Renal cortical epithelial cell (primary cell): Measurements from ENCODE around the gene KLC3. TPM values are rescaled to one million over a fixed set of nuclear protein-coding genes. Genes with fewer than 3 reads are reported as not detected.

Experiments
- DNase-seq: peaks from one replicate; pipeline ENCODE4 v3.0.0-alpha.2; 2011; ENCODE audit warnings: low read depth
- total RNA-seq: library from RNA; depleted of rRNA; stranded (reverse); fragments of >200 nt; gene quantifications from 2 replicates; pipeline ENCODE4 v1.2.3, GENCODE V29; 2014

KLC3 gene
- total RNA-seq, 1 donor from 2014 or later: 1.3 TPM

GRCh38 chr19:45348367-45349125 is 8.0 kb downstream of the KLC3 start:
- no peak for DNase-seq

DNA sequence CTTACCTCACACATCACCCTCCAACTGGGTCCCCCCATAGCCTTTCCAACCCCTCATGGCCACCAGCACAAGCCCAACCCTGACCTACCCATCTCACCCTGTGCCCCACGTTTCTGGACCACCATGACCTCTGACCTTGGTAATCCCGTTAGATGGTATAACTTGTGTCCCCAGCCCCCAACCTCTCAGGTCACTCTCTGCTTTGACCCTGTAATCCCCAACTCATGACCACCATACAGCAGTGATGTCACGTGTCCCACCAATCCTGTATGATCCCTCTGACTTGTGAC is 8.5 kb downstream of the KLC3 start:
- no peak for DNase-seq

GRCh38 chr19:45349430-45349941 is 8.9 kb downstream of the KLC3 start:
- no peak for DNase-seq

GRCh38 chr19:45350477-45351058 is 10.0 kb downstream of the KLC3 start:
- no peak for DNase-seq

DNA sequence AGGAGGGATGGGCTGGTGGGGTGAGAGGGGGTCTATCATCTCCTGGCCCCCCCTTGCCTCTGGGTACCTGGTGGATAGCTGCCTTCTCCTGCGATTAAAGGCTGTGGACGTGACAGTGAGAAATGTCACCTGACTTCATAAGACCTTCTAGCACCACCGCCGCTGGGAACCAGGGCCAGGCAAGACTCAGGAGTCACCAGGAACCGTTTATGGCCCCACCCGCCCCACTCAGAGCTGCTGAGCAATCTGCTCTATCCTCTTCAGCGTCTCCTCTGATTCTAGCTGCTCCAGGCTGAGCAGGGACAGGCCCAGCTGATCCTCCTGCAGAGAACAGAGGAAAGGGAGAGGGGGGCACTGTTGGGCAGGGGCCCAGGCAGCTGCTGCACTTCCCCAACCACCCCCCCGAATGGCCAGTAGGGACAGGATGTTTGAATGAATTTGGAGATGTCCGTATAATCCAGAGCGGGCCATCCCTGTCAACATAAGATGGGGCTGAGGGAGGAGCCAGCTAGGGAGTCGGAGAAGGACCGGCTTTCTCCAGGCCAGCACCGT is 10.9 kb downstream of the KLC3 start:
- no peak for DNase-seq

DNA sequence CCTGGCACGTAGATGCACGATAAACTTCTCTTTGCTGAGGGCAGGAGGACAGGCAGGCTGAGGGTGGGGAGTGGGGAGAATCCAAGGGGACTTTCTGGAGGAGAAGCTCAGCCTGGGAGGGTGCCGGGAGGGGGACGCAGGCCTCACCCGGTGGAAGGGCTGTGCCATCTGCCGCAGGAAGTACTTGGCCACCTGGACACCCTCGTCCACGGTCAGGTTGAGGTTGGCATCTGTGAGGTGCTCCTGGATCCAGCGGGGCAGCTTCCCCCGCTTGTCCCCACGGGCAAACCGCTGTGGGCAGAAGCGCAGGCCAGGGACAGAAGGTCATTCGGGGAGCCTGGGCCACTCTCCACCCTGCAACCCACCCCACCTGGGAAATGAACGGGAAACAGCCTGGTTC is 11.5 kb downstream of the KLC3 start:
- no peak for DNase-seq

DNA sequence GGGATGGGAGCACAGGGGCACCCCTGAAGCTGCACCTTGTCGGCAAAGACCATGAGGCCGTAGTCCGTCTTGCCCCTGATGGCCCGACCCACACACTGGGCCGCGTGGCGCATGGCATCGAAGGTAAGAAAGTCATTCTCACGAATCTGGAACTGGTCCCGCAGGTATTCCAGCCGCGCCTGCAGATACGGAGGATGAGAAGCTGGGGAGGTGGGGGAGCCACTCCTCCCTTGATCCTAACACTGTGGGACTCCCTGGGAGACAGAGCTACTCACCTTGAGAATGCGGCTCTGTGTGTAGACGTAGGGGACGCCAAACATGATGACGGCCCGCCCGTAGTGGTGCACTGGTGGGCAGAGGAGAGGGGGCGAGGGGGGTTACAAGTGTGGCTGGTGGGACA is 11.9 kb downstream of the KLC3 start:
- DNase-seq: no peak

GRCh38 chr19:45352914-45353796 is 12.6 kb downstream of the KLC3 start:
- DNase-seq: no peak

GRCh38 chr19:45354241-45354842 is 13.8 kb downstream of the KLC3 start:
- DNase-seq: no peak

DNA sequence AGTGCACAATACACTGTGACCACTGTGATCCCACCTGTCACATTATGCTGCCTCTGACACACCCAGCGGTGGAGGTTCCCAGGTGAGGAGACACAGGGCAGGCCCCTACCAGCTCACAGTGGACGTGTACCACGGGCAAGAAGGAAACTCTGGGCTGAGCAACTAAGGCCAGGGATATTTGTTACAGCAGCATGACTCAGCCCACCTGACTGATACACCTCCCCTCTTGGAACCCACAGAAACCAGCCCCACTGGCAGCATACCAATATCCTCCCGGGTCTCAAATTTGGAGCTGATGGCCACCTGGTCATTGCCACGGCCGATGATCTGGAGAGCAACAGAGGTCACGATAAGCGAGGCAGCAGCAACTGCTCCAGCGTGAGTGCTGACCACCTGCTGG is 14.9 kb downstream of the KLC3 start:
- no peak for DNase-seq

GRCh38 chr19:45355910-45356309 is 15.4 kb downstream of the KLC3 start:
- DNase-seq: no peak

GRCh38 chr19:45356760-45357444 is 16.4 kb downstream of the KLC3 start:
- no peak for DNase-seq

DNA sequence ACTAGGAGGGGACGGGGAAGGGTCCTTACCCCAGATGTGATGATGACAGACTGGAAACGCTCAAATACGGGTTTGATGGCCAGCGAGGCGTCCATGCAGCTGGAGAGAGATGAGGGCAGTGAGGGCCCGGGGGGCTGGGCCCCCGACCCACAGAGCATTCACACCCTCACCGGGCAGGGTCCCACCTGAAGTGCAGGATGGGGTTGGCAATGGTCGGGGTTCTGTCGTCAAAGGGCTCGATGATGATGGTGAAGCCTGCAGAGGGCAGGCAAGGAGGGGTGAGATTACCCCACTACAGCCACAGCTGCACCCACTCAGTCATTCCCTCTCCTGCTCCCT is 16.9 kb downstream of the KLC3 start:
- no peak for DNase-seq

- no peak for DNase-seq
Observed at GRCh38 chr19:45358213-45358792, 17.8 kb downstream of the KLC3 start.

DNA sequence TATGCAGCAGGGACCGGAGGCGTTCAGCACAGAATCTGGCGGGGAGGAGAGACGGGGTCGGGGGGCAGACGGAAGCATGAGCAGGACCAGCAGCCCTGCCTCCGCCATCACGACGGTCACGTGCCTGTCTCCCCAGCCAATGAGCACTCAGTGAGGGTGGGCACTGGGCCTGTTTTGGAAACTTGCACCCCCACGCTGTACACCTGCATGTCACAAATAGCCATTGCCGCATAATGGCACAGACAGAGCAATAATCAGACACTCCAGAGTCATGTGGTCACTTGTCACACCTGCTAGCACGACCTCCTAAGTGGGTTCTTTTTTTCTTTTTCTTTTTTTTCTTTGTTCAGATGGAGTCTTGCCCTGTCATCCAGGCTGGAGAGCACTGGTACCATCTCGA is 21.1 kb downstream of the KLC3 start:
- no peak for DNase-seq

DNA sequence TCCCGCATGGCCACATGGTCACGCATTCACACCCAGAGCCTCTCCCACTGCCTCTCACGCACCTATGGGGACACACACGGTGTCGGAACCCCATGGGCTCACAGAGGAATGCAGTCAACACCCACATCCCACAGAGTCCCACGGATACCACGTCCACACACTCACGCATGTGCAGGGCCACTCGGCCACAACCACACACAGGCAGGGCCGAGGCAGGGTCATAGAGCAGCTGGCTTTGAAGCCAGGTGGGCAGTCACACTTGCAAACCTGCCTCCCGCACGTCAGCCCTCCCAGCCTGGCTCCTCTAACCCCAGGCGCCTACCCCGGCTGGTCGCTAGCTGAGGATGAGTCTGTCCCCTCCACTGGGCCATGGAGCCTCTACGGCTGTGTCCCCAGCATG is 21.7 kb downstream of the KLC3 start:
- DNase-seq: no peak

- no peak for DNase-seq
Observed at GRCh38 chr19:45363861-45364459, 23.4 kb downstream of the KLC3 start.

GRCh38 chr19:45364696-45365095 is 24.1 kb downstream of the KLC3 start:
- no peak for DNase-seq

- DNase-seq: no peak
Observed at GRCh38 chr19:45368127-45368526, 27.6 kb downstream of the KLC3 start.

- no peak for DNase-seq
Observed at GRCh38 chr19:45368737-45369340, 28.3 kb downstream of the KLC3 start.
